COLO668 (cell line): ENCODE data around the gene FN1.
"Not testable (repeated sequence)": the region's sequence is repeated elsewhere in the genome, so short reads cannot be mapped to it uniquely, and the experiment has no call there.

Source experiments
- DNase-seq: peaks from one replicate; lab custom pipeline; 2025; ENCODE audit not compliant: unreplicated experiment; lab: John Stamatoyannopoulos, UW

The FN1 gene

DNA sequence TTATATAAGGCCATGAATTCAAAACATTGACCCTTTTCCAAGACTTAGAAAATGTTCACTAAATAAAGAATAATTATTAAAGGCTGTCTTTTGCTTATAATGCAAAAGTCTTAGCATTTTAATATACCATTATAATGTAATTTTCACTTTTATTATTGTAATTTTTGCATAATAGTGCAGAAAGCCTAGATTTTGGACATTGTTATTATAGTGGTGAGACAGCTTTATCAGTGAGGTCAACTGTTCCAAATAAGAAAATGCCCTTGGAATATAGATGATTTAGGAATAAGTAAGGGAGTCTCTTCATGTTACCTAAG is 67.4 kb downstream of the FN1 start:
- DNase-seq: no peak

DNA sequence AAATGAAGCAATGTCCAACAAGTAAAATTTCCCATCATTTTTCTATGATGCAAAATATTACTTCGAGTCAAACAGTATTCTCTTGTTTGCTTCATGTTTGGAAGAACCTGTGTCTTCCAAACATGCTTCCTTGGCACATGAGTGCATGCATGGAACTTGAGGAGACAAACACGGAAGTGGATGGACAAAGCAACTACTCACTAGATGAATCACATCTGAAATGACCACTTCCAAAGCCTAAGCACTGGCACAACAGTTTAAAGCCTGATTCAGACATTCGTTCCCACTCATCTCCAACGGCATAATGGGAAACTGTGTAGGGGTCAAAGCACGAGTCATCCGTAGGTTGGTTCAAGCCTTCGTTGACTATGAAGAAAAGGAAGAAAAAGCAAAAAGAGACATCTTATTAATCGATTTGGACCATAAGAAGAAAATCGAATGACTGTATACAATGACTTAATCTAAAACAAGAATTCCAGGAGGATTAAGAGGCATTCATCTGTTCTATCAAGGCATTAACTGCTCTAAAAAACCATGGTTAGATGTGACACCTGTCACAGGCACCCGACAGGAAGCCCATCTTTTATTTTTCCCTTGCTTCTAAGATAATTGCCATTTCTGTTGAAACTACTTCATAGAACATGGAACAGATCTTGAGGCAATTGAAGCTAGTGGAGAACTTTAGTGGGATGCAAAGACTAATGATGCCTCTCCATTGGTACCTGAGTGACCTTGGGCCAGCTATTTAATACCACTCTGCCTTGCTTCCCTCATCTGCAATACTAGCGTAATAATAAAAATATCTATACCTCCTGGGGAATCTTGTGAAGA is 68.0 kb downstream of the FN1 start:
- DNase-seq: no peak

DNA sequence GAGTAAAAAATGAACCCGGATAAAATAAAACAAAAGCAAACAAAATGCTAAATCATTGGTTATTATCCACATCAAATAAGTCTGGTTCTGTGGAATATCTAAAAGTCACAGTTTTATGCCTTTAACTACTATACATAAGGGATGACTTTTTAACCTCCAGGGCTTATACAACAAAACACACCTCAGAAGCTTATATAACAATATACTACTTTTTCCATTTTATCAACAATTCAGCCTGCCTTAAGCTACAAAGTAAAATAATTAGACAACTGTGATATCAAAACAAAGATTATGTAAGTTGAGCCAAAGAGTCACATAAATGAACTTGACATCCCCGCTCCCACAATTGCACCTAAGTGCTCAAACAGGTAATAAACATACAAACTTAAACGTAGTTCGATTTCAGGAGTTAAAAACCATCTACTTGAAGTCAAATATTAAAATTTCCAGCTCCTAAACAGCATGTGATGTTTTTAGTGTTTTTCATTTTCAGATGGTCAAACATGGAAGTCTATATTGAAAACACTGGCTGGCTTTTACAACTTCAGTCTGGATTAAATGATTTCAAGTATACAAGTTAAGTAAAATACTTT is 69.3 kb downstream of the FN1 start:
- DNase-seq: no peak

DNA sequence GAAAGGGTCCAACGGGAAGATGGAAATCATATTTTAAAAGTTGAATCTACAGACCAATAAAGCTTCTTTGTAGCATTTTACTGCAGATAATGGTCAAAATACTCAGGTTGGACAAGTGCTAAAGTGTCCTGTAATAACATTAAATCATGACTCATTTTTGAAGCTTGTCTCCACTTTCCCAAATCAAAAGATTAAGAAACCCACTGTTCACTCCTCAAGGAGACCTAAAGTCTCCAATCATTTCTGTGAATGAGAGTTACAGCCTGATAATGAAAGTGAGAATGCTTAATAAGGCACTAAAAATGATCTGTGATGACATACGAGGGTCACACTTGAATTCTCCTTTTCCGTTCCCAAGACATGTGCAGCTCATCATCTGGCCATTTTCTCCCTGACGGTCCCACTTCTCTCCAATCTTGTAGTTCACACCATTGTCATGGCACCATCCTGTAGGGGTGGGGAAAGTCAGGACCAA is 70.6 kb downstream of the FN1 start:
- DNase-seq: no peak

DNA sequence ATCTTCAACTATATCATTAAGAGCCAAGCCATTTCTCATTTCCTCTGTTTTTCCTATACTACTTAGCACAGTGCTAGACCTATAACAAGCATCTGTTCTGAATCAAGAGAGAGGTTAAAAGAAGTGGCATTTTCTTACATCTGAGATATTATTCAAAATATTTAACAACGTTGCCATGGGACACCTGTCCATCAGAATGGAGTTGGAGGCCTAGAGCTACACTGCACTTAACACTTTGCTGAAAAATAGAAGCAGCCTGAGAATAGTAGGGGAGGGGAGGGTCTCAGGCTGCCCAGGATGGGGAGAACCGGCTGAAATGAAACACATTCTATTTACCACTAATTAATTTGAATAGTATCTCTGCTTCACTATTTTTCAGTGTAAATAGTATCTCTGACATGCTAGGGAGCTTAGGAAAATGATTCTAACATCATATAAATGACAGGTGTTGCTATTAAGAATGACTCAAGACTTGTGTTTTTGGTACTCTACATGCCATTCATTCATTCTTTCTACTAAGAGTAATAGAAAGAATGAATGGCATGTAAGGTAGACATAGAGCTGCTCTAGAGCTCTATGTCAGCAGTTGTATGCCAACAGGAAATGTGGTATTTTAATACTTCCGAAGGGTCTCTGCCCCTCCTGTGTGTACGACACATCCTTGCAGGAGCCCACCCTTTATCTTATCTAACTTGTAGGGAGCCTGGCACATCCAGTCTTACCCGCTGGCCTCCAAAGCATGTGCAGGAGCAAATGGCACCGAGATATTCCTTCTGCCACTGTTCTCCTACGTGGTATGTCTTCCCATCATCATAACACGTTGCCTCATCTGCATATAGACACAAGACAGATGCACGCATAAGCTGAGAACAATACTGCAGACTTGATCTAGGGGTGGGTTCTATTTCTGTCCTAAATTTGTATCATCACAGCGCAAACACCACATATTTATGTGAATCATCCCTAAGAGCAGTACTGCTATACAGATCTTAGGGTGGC is 71.4 kb downstream of the FN1 start:
- no peak for DNase-seq

DNA sequence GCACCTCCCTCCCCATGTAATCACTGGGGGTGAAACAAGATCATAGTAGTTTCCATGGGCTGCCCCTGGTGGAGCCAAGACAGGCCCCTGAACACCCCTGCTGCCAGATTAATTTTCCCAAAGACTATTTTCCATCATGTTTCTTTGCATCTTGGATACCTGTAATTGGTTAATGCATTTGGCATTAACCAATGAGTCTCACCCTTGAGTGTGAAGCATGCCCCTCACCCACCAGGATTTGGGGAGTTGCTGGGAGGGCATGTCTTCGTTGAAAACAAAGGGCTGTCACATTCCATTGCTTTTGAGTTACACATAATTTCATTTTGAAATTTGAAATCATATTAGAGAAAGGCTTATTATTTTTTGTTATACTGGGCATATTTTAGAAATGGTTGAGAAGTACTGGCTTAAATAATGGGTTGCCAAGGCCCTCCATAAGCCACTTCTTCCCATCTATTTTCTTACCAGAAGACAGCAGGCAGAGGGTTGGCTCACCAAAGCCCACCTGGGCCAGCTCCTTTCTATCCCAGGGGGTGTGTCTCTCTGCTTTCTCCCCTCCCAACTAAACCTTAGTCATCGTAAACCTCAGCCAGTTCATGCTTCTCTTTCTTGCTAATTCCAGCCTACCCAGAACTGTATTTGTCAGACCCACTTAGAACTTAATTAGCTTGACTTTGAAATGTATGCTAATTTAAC is 72.3 kb downstream of the FN1 start:
- no peak for DNase-seq

DNA sequence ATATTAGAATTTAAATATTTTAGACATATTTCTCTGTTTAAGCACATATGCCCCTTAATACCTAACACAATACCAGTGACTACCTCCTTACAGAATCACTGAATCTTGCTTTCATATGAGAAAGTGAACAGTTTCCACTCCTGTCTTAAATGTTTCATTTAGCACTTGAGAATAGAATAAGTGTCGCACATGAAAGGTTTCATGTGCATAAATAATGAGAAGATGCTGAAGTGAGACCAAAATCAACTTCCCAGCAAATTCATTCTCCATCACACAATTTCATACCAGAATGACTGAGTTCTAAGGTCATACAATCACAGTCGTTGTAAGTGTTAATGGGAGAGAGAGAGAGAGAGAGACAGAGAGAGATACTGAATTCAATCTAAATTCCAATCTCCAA is 72.8 kb downstream of the FN1 start:
- no peak for DNase-seq

DNA sequence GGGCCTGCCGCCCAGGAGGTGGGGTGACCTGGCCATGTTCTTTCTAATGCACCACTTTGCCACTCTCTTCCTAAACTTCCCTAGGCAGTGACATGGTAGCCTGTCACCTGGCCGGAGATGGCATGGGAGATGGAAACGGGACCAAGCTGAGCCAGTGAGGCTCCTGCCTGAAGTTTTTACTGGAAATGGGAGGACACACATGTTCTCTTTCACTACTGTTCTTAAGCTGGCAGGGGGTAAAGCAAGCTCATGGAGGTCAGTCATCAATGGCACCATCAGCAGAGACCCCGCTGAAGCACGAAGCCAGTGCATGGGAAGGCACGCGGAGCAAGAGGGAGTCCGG is 73.3 kb downstream of the FN1 start:
- DNase-seq: no peak

DNA sequence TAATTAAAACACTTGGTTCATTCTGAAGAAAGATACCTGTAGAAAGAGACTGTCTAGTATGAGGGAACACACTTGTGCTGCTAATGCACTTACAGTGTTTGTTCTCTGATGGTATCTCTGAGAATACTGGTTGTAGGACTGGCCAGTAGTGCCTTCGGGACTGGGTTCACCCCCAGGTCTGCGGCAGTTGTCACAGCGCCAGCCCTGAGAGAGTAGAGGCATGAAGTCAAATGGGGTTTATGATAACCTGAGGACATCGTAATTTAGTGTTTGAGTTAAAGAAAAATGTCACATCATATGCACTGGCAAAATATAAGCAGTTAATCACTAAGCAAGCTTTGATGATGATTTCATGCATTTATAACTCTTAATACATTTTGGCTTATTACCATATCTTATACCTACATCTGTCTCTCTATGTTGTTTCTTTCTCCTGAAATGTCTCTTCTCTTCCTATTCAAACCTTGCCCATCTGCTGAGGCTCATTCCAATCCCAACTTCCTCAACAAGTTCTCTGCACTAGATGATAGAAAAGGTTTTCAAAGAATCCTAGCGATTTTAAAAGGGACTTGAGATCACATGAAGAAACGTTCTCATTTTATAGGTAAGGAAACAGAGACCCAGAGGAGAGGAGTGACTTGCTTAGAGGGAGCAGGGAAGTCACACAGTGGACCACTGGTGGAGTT is 73.8 kb downstream of the FN1 start:
- DNase-seq: no peak

DNA sequence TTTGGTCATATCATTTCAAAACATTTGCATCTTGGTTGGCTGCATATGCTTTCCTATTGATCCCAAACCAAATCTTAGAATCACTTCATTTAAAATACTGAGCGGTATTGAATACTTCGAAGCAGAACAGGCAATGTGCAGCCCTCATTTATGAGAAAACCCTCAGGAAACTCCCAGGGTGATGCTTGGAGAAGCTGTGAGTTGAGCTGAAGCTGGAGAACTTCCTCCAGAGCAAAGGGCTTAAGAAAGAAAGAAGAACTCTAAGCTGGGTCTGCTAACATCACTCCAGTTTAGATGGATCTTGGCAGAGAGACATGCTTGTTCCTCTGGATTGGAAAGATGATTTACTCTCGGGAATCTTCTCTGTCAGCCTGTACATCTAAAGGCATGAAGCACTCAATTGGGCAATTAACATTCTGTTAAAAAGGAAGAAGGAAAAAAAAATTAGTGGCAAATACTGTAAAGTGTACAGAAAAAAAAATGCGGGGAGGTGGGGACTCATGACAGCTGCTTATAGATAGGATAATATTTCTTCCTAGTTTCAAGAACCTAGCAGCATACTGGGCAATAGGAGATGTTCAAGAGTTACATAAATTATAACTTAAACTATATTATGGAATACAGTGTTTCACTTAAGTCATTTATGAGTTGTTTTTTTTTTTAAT is 74.5 kb downstream of the FN1 start:
- no peak for DNase-seq

DNA sequence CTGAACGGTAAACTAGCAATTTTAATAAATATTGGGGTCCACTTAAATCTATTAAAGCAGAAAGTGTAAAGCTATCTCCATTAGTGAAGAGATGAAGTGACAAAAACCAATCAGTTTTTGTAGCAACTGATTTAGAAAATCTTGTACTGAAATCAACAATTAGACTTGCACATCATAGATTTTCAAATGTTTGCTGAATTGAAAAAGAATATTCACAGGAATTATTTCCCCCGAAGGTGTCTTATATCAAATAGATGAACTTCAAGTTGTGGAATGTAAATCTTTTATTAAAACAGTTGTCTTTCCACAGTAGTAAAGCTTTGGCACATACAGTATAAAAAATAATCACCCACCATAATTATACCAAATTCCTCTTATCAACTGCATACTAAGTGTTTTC is 75.3 kb downstream of the FN1 start:
- DNase-seq: no peak

DNA sequence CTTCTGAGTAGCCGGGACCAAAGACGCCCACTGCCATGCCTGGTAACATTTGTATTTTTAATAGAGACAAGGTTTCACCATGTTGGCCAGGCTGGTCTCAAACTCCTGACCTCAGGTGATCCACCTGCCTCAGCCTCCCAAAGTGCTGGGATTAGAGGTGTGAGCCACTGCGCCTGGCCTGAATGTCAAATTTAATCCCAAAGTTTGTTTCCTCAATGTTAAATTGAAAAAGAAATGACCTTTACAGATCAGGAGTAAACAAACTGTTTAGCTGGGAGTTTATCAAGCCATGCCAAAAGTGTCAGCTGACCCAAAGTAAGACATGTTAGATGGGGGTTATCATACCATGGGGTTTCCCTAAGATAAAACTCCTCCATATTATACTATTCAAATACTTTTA is 75.8 kb downstream of the FN1 start:
- not testable (repeated sequence) for DNase-seq

DNA sequence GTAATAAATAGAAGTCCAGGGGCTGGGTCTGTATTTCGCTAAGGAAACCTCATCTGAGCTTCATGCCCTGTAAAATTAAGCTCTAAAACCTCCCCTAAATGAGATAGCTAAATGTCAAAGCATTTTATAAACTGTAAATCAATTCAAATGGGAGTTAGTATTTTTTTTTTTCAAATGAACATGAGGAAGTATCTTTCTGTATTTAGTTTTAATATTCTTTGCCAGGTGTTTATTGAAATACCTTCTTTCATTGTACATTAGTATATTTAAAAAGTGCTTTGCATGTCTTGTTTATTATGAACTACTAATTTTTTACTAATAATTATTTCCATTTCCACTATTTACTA is 76.3 kb downstream of the FN1 start:
- no peak for DNase-seq

DNA sequence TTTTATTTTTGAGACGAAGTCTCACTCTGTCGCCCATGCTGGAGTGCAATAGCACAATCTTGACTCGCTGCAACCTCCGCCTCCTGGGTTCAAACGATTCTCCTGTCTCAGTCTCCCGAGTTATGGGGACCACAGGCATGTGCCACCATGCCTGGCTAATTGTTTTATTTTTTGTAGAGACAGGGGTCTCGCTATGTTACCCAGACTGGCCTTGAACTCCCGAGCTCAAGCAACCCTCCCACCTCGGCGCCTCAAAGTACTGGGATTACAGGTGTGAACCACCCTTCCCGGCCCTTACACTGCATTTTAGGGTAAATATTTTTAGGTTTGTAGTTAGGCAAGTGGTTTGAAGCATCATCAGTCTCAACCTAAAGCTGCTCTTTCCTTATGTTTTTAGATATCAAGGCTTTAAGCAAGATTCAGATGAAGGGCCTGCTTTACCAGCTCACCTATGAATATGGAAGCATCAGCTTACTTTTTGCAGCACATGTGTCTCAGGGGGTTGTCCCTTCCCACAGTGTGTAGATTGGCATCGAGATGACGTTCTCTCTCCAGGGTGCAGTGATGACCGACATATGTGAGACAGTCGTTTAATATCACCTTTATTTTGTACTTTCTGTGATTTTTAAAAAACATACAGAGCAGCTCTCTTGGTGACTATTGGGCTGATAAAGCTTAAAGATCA is 76.8 kb downstream of the FN1 start:
- no peak for DNase-seq

DNA sequence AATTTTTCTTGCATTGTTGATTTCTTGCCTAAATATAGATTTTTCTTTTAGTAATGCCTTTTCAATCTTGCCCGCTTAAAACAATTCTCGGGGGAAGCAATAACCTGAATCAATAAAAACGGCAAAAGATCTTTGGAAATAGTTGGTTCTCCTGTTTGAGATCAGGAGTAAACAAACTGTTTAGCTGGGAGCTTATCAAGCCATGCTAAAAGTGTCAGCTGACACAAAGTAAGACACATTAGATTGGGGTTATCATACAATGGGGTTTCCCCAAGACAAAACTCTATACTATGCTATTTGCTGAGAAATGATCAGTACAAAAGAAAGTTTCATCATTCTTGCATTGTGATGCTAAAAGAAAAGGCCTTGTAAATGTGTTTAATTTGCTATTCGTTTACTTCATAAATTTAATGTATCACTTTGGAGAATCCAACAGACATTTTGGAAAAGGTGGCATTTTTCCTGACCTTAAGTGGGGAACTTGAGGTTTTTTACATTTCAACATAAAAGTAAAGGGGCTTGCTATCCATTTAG is 77.5 kb downstream of the FN1 start:
- no peak for DNase-seq

DNA sequence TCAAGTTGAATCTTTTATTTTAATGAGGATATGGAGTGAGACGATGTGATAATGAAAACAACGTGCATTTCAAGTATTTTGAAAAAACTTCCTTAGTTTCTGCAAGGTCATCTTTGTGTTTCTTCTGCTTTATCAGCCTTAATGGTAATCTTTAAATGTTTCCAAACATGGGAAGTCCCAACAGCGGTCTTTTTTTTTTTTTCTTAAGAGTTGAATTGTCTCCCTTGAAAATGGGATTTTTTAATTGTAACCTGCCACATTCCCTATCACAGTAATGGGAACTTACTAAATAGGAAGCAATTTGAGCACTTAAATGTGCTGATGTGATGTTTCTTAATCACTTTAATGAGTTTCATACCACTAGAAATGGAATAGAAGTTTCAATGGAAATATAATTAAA is 78.2 kb downstream of the FN1 start:
- DNase-seq: no peak

DNA sequence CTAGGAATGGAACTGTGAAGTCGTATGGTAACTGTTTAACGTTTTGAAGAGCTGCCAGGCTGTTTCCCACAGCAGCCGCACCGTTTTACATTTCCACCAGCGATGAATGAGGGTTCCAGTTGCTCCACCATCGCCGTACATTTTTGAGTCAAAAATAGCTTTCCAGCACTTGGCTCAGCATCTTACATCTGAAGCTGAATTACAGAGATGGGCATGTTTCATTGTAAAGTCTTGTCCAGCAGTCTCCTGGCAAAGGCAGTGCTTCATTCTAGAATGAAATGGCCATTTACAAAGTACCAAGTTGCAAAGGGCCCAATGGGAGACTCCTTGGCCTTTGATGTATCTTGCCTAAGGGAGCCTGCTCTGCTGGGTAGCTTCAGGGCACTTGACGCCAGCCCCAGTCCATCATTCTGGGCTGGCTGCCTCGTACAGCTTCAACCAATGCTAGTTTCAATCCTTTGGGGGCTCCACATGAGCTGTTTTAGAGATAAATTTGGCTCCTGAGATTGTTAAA is 78.9 kb downstream of the FN1 start:
- no peak for DNase-seq

DNA sequence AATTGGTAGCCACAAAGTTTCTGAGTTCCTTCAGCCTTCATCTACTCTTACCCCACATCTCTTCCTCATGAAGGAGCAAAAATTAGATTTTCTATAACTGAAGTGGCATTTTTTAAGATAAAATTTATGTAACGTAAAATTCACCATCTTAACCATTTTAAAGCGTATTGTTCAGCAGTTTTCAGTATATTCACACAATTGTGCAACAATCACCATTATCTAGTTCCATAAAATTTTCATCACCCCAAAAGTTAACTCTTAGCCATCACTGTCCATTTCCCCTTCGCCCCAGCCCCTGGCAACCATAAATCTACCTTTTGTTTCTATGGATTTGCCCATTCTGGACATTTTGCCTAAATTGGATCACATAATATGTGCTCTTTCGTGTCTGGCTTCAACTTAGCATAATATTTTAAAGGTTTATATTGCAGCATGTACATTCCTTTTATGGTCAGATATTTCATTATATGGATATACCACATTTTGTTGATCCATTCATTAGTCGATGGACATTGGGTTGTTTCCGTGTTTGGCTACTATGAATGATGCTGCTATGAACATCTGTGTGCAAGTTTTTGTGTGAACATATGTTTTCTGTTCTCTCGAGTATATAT is 79.4 kb downstream of the FN1 start:
- DNase-seq: no peak

DNA sequence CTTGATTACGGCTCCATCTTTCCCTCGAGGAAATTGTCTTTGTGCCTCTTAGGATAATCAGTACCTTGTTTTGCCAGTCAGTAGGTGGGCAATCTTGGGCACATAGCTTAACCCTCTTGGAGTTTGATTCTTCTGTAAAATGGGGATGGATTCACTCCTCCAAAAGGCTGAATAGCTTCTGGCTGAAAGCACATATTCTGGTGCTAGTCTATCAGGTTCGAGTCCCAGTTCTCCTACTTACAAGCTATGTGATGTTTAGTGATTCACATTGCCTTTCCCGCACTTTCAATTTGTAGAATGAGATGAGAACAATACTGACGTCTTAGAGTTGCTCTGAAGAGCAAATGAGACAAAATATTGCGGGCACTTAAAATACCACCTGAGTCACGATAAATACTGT is 80.1 kb downstream of the FN1 start:
- DNase-seq: no peak
